GM21786 (cell line): Measurements from ENCODE around the gene PPP1R3D.

Source experiments
- ATAC-seq: cut with Tn5 transposase; IDR thresholded peaks from one replicate; pipeline ENCODE4 v1.9.1; 2021; ENCODE audit not compliant: unreplicated experiment

PPP1R3D gene

DNA sequence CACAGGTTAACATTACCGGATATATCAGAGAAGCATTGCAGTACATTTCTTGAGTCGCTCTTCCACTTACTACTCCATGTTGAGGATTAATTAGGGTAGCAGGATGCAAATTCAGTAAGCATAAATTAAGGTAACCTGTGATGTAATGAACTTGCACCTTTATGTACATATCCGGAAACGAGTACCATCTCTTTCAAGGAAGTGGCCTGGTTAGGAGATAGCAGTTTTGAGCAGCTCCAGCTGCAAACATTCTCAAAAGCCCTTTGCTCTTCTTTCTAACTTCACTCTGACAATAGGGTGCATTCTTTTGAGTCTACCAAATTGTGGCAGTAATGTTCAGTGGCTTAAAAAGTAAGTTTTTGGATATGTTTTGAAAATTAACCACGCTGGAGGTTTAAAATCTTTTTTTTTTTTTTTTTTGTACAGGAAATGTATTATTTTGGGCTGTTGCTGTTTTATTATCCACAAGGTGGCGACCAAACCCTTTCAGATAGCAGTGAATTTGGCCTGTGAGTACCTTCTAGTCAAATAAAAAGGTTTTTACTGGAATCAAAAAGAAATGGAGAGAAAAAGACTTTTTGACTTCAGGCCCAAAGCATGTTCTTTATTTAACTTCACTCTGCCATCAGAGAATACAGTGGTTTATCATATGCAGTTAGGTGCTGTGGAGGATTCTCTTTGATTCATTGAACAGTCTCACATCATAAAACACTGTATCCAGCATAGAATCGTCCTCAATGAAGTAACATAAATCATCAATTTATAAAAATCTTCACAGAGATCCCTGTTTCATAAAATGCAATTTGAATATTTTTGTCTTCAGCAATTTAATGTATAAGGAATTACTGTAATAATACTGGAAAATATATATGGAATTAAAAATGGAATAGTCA, 9.0 kb upstream of the PPP1R3D start:
- peak; percentile 72 for ATAC-seq

DNA sequence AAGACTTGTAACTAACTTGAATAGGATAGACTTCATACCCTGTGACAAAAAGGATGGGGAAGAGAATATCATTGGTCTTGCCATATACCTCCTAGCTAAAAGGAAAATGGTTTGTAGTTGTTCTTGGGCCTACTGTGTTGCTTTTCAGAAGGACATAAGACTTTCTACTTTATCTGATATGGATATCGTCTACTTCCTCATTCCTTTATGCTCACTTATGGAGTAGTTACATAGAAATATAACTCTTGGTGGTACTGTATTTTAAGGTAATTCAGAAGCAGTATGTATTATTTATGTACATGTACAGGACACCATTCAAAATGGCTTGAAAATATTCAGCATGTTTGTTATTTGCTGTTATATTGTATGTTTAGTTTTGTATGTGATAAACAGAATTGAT, 8.1 kb upstream of the PPP1R3D start:
- ATAC-seq: no peak

DNA sequence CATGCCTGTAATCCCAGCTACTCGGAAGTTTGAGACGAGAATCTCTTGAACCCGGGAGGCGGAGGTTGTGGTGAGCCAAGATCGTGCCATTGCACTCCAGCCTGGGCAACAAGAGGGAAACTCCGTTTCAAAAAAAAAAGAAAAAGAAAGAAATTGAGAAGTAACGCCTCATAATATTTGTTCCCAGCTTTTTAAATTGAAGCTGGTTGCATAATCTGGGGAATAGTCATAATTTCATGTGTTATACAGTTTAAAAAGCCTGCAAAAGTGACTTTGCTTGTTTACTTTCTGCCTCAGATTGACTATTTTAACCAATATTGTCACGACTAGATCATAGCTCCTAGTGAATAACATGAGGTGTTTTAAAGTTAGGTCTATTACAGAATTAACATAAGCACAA, 7.3 kb upstream of the PPP1R3D start:
- no peak for ATAC-seq

DNA sequence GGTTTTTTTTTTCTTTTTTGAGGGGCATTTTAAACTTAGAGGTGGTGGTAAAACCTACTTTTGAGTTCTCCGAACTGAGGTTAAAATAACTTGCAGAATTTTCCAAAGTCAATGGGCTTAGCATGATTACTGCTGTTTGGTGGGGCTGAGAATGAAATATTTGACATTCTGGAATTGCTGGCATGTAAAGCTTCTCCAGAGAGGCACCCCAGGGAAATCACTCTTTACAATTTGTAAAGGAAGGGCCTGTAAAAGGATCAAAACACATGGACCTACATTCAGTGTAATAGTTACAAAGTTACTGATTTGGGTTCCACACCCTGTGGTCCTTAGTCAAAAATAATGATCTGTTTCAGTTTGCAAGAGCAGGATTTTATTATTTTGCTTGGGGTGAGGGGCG, 5.6 kb upstream of the PPP1R3D start:
- no peak for ATAC-seq

DNA sequence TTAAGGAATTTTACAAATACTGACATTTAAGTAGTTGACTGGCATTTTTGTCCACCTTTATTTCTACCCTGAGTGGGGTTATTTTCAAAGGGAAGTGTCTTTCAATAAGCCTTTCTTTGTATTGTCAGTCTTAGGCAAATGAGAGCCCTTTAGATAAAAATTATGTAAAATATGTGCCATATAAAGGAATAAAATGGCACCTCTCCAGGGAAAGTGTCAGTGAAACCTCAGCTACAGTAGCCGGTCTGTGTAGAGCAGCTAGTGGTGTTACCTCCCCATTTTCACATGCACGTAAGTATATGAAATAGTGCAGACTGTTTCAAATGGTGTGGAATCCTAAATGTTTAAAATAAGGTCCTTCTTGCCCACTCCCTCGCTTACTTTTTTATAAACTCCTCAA, 5.1 kb upstream of the PPP1R3D start:
- no peak for ATAC-seq

DNA sequence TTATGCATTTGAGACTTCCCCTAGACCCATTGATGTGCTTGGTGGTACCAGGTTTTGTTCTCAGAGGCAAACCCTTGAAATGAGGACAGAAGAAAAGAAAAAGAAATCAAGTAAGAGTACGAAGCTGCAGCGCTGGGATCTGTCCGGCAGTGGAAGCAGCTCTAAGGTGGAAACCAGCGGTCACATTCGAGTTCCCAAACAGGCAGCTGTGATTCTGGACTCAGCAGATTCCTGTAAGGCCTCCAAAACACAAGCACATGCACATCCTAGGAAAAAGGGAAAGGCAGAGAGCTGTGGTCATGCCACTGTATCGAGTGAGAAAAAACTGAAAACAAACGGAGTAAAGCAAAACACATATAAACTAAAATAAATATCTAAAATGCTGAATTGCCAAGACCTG, 4.6 kb upstream of the PPP1R3D start:
- no peak for ATAC-seq

DNA sequence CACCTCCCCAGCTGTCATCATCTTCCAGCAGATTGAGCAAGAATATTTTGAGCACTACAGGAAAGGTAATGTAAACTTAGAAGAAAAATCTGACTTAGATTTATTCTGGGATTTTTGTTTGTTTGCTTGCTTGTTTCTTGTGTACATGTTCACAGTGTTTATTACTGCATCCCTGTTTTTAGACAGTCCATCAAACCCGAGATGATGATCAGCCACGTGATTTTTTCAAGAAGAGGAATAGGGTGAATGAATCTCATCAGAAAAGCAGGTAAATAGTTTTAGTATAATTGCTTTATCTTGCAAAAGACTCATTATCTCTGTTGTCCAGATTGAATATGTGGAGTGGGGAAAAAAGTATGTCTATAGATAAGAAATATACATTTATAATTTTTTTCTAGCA, 2.1 kb upstream of the PPP1R3D start:
- ATAC-seq: no peak

DNA sequence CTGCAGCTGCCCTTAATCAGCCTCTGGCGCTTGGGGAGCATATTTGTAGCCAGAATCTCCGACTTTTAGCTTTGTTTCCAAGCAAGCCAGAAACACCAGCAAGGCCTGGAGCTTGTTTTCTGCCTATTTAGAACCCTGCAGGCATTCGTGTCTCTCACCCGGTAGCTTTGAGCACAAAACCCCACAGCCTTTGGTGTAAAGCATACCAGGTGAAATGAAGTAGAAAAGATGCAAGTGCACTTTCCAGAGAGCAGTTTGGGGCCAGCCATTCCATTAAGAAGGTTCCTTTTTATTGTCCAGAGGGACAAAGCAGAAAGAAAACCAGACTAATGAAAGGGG, 820 bp upstream of the PPP1R3D start:
- ATAC-seq: no peak

DNA sequence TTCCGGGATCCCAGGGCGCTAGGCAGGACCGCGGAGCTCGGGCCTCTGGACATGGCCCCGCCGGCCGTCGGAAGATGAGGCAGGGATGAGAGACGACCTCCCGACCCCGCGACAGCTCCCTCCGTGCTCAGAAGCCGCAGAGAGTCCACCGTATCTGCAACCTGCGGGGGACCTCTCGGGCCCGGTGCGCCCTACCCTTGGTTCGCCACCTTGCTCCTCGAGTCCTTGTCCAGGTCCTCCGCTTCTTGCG, 301 bp downstream of the PPP1R3D start:
- peak; percentile 22 for ATAC-seq

DNA sequence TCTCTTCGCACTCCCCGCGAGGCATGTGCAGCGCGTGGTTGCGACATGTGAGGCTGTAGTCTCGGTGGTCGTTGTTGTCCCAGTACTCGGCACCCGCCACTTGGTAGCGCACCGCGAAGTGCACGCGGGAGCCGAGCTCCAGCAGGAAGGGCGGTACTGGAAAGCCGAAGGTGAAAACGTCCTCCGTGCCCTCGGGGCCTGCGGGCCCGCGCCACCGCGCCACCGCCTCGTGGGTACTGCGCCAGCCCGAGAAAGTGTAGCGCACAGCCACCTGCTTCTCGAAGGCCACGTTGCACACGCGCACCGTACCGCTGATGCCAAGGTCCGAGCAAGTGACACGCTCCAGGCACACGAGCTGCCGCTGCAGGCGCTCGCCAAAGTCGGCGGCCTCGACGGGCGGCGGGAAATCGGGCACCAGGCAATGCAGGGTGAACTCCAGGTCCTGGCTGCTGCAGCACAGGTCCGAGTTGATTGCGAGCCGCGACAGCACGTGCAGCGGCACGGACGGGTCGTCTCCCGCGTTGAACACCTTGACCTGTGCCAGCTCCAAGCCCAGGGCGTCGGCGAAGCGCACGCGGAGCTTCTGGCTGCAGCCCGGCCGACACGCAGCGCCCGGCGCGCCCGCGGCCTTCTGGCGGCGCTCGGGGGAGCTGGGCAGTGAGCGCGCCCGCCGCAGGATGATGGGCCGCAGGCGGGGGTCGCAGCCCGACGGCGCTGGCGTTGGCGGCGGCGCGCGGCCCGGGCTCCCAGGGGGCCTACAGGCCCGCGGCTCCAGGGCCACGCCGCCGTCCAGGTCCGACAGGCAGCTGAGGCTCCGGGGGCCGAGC, 840 bp downstream of the PPP1R3D start:
- peak; percentile 19 for ATAC-seq

DNA sequence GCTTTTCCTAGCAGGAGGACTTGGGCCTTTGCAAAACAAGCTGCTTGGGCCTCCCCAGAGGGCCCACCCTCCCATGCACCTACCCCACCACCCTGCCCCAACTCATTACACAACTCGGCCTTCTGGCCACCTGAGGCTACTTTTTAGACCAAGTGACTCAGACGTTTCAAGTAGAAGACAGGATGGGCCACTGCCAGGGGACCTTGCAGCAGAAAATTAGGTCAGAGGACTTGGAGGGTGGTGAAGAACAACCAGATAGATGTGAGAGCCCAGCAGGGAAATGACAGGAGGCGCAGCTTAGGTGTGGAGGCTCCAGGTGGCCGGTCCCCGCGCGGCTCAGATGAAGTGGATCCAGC, 1.4 kb downstream of the PPP1R3D start:
- no peak for ATAC-seq

DNA sequence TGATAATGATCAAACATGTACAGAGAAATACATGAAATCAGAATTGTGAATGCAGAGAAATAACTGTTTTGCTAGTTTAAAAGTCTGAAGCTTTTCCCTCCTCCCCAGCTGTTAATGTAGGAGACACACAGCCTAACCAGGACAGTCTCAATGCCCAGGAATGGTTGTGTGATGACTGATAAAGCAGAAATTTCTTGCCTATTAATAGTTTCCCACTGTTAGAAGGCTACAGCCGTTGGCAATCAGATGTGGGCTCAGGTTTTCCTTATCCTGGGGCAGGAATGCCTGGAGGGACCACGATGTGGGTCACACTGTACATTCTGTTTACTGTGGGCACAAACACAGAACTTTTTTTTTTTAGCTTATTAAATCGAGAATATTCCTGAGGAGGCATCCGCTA, 1.9 kb downstream of the PPP1R3D start:
- ATAC-seq: no peak

DNA sequence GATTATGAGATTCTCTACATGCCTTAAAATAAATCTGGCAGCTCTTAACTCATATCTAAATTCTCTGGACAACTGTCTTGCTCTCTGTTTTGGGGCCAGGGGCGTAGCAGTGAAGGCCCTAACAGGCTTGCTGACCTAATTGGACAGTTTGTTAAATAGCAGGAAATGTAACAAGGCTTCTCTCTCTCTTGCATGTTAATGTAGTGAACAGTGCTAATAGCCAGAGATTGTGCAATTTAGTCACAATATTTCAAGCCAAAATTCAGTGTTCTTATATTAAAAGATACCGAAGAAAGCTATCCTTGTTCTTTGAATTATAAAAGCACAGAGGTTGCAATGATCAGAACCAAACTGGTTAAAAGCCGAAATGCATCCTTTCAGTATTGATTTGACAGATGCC, 3.0 kb downstream of the PPP1R3D start:
- no peak for ATAC-seq

DNA sequence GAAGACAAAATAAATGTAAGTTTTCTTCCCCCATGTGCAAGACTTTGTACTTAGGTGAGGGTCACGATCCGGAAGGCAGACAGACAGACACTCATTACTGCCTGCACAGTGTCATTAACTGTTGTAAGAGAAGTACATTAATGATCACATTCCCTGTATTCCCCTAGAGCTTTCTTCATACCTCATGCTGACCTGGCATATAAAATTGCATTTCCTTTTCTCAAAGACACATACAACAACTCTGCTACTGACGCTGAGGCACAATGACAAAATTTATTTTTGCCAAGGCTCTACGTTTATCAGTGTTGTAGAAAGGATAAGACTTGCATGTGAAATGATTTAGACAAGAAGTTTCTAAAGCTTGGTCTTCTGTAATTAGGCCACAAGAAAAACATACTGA, 3.7 kb downstream of the PPP1R3D start:
- no peak for ATAC-seq

DNA sequence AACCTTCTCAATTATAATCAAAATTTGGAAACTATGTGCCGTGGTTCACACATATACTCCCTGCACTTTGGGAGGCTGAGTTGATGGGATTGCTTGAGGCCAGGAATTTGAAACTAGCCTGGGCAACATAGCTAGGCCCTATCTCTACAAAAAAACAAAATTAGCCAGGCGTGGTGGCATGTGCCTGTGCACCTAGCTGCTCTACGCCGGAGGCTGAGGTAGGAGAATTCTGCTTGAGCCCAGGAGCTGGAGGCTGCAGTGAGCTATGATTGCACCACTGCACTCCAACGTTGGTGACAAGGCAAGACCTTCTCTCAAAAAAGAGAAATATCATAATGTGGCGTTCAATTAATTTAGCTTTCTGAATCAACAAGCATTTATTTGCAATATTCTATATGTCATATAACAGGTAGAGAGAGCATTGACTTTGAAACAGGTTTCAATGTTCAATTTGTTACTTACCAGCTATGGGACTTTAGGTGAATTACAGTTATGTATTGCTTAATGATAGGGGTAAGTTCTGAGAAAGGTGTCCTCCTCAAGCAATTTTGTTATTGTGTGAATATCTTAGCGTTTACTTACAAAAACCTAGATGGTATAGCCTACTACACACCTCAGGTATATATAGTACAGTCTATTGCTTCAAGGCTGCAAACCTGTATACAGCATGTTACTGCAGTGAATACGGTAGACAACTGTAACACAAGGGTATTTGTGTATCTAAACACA, 4.5 kb downstream of the PPP1R3D start:
- no peak for ATAC-seq

DNA sequence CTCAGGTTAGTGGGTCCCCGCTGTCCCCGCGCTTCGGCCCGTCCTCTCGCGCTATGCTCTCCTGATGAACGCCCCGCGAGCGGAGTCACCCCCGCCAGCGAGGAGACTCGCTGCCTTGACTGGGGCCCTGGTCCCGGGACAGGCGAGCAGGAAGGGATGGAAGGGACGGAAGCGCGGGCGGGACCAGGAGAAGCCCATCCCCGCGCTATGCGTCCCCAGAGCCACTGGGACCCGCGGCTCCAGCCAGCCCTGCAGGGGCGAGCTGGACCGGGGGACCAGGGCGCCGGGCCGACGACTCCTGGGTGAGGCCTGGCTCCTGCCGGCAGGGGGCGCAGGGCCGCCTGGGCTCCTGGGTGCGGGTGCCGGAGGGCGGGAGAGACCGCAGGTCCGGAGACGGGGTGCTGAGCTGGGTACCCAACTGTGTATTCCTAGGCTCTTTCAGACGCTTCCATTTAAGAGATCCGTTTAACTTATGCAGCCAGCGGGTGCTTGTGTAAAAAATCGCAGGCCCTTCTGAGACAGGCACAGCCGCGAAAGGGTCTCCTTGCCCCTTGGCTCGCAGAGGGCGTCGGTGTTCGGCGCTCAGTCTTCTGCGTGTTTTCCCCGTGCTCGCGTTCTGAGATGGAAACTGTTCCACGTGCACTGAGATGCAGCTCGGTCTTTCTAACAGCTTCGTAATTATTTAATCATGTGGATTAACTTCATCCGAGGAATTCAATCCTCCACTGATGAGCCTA, 6.1 kb downstream of the PPP1R3D start:
- peak; percentile 77 for ATAC-seq

DNA sequence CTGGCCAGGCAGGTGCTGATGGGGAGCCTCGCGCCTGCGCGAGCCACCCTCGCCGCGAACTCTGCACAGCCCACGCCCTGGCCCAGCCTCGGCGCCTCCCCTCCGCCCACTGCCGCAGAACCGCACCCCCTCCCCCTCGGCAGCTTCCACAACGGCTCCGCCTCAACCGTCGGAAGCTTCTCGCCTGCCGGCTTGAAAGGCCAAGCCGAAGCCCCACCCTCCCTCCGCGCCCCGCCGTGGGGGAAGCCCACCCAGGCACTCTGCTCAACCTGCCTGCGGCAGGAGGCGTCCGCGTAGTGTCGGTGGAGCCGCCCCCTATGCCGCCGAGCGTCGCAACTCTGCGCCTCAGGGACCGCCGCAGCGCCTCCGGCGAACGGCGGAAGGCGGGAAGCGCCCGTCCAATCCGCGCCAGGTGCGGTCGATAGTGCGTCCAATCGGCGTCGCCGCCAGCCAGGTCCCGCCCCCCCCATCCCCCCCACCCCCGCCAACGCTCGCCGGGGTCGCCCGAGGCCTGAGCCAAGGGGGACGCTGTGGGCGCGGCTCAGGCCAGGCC, 6.7 kb downstream of the PPP1R3D start, which contains the start of gene SYCP2:
TSS of gene SYCP2 (minus strand) at position 342 of the 553 bp plus-strand sequence. CDS start 11,224 bp downstream, outside the sequence.
- ATAC-seq: no peak

DNA sequence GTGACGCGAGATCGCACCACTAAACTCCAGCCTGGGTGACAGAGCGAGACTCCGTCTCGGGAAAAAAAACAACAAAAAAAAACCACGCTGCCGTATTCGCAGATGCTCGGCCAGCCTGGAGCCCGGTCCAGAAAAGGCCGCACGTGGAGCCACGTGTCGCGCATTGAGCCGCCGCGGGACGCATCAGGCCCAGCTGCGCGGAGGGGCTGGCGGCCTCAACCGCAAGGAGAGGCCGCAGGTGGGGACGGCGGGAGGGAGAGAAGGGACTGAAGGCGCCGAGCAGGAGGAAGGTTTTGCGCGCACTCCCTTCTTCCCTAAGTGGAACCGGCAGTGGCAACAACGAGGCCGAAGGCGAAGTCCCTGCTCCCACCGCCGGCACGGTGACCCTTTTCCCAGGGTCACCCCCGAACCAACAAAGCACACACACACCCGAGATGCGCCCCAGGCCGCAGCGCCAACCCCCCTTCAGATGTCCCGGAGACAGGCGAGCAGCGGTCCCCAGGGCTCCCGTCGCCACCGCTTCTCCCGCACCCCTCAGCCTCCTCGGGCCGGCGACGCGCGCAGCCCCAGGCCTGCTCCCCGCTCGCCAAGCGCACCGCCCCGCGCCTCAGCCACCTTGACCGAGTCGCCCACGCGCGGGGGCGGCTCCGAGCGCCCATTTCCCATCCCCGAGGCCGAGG, 7.3 kb downstream of the PPP1R3D start:
- no peak for ATAC-seq

DNA sequence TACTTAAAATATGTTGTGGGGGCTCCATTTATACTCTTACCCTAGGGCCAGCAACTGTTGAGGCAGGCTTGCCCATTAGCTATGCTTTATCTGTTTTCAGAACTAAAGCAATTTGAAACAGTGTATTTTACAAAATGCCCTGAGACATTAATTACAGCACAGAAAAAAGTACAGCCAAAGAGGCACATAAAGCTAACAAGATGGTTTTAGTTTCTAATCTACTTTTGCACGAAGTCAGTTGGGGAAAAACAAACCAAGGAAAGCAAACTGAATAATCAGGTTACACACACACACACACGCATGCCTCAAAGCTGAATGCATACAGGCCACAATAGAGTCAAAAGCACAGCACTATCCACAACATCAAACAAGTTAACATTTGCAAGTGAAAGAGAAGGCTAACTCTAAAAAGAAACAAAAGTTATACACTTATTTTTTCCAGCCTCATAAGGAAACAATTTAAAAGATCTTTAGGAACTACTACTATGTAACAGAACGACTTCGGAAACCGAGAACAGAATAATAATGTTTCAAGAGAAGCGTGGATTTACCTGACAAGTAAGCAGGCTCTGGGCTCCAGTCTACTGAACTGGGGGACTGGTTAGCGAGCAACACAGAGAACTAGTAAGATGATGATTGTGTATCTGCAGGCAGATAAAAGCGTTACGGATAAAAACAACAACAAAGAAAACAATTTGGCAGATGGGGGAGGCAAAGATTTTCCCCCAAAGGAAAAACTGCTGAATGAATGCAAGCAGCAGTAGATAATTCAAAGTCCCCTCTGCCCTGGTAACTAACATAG, 8.4 kb downstream of the PPP1R3D start:
- ATAC-seq: no peak

DNA sequence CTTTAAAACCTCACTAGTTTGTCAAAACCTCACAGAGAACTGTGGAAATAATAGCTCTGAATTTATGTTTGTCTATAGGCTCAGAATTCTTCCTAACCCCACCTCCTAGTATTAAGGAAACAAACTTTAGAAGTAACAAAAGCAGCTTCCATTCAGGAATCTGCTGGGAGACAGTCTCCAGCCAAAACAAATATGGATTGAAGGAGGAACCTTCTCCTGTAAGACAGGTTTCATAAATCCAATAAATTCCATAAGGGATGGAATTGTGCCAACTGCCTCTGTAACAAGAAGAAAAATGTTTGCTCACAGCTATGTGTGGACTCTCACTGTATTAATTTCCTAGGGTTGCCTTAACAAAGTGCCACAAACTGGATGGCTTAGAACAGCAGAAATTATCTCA, 14.2 kb downstream of the PPP1R3D start:
- ATAC-seq: no peak
